MM.1S (cell line): ENCODE measurements around the gene PON1.

Experiments used
- DNase-seq: peaks from one replicate; pipeline ENCODE4 v3.0.0-alpha.2; 2015
- H2AFZ ChIP-seq: fragments of 300-600 bp; sonication (generic); 2 replicates; pipeline ENCODE4 v1.6.0; 2016; ENCODE audit warnings: antibody characterized with exemption, low read length
- H3F3A ChIP-seq: fragments of 300-600 bp; sonication (generic); 2 replicates; pipeline ENCODE4 v1.6.1; 2016; ENCODE audit warnings: mild to moderate bottlenecking, antibody characterized with exemption, low read length, moderate library complexity, mixed read lengths; ENCODE audit not compliant: insufficient read depth
- H3K27ac ChIP-seq: fragments of 300-600 bp; sonication (generic); 2 replicates; pipeline ENCODE4 v1.5.1; 2016; ENCODE audit warnings: mild to moderate bottlenecking, low read length
- H3K27me3 ChIP-seq: fragments of 300-600 bp; sonication (generic); replicated peaks from 2 replicates; pipeline ENCODE4 v1.6.0; 2016; ENCODE audit warnings: low read length; ENCODE audit not compliant: insufficient read depth
- H3K36me3 ChIP-seq: fragments of 300-600 bp; sonication (generic); replicated peaks from 2 replicates; pipeline ENCODE4 v1.6.1; 2016; ENCODE audit warnings: mild to moderate bottlenecking, low read length, mixed read lengths; ENCODE audit not compliant: insufficient read depth
- H3K4me1 ChIP-seq: fragments of 300-600 bp; sonication (generic); 2 replicates; pipeline ENCODE4 v1.6.1; 2016; ENCODE audit warnings: low read length, mixed read lengths
- H3K4me2 ChIP-seq: fragments of 300-600 bp; sonication (generic); 2 replicates; pipeline ENCODE4 v1.6.0; 2016; ENCODE audit warnings: low read depth, low read length
- H3K4me3 ChIP-seq: fragments of 300-600 bp; sonication (generic); 2 replicates; pipeline ENCODE4 v1.5.1; 2016; ENCODE audit warnings: low read length, mixed read lengths
- H3K79me2 ChIP-seq: fragments of 300-600 bp; sonication (generic); 2 replicates; pipeline ENCODE4 v1.6.1; 2016; ENCODE audit warnings: mixed run types, low read length, mixed read lengths
- H3K9ac ChIP-seq: fragments of 300-600 bp; sonication (generic); 2 replicates; pipeline ENCODE4 v1.6.1; 2016; ENCODE audit warnings: low read length, mixed read lengths
- H3K9me2 ChIP-seq: fragments of 300-600 bp; sonication (generic); replicated peaks from 2 replicates; pipeline ENCODE4 v1.6.1; 2016; ENCODE audit warnings: mild to moderate bottlenecking, low read length, mixed read lengths; ENCODE audit not compliant: insufficient read depth
- H3K9me3 ChIP-seq: fragments of 300-600 bp; sonication (generic); replicated peaks from 2 replicates; pipeline ENCODE4 v1.6.1; 2016; ENCODE audit warnings: mild to moderate bottlenecking, low read length, mixed read lengths; ENCODE audit not compliant: insufficient read depth
- H4K20me1 ChIP-seq: fragments of 300-600 bp; sonication (generic); 2 replicates; pipeline ENCODE4 v1.6.1; 2016; ENCODE audit warnings: mild to moderate bottlenecking, low read length, moderate library complexity, mixed read lengths; ENCODE audit not compliant: insufficient read depth
- CTCF ChIP-seq: fragments of 300-600 bp; sonication (generic); IDR thresholded peaks from 2 replicates; pipeline ENCODE4 v1.5.1; 2016; ENCODE audit warnings: antibody characterized with exemption, low read length, mixed read lengths
- EZH2 ChIP-seq: fragments of 300-600 bp; sonication (generic); optimal IDR thresholded peaks from 2 replicates; pipeline ENCODE3; 2017; ENCODE audit warnings: low read depth, mild to moderate bottlenecking, antibody characterized with exemption, low read length, mixed read lengths
- EZH2phosphoT487 ChIP-seq: fragments of 300-600 bp; sonication (generic); IDR thresholded peaks from 2 replicates; pipeline ENCODE4 v1.6.1; 2018; ENCODE audit warnings: antibody characterized with exemption, low read length

Gene PON1

GRCh38 chr7:95262875-95263274 is 61.5 kb downstream of the PON1 start:
- H3K4me2 ChIP-seq: no peak overlapping the region

GRCh38 chr7:95261895-95262415 is 62.4 kb downstream of the PON1 start:
- Histone ChIP-seq H3K9ac (no peak overlapping the region), H3K27me3 (no peaks in the 10 kb centered on the region), H4K20me1 (no peaks in the 10 kb centered on the region), H2AFZ (no peak overlapping the region), H3K36me3 (no peaks in the 10 kb centered on the region), H3K79me2 (no peaks in the 10 kb centered on the region), H3K4me1 (no peaks in the 10 kb centered on the region), H3F3A (no peaks in the 10 kb centered on the region), H3K9me2 (no peaks in the 10 kb centered on the region; the same call in 1 of the 2 replicates), H3K4me2 (no peak overlapping the region), H3K9me3 (no peaks in the 10 kb centered on the region), H3K4me3 (no peak overlapping the region), H3K27ac (no peak overlapping the region)
- TF ChIP-seq EZH2phosphoT487: no peak
- no peak for TF ChIP-seq CTCF
- TF ChIP-seq EZH2: no peak
- no peak for DNase-seq

More at GRCh38 chr7:95262875-95263274, 61.5 kb downstream of the PON1 start:
- Histone ChIP-seq H3K36me3 (no peaks in the 10 kb centered on the region), H3K4me3 (no peak overlapping the region), H3K9me2 (no peaks in the 10 kb centered on the region; the same call in 1 of the 2 replicates), H3K4me1 (0 out of 2 replicates have a peak, but pooled peaks cover under 1% of the 10 kb centered on the region), H3K27ac (no peak overlapping the region), H4K20me1 (no peaks in the 10 kb centered on the region), H2AFZ (no peak overlapping the region), H3K27me3 (no peaks in the 10 kb centered on the region), H3K9ac (no peak overlapping the region), H3K9me3 (no peaks in the 10 kb centered on the region), H3K79me2 (no peaks in the 10 kb centered on the region), H3F3A (no peaks in the 10 kb centered on the region)
- no peak for DNase-seq
- TF ChIP-seq CTCF (no peak), EZH2phosphoT487 (no peak), EZH2 (no peak)

GRCh38 chr7:95255691-95256090 is 68.6 kb downstream of the PON1 start:
- TF ChIP-seq CTCF (no peak), EZH2phosphoT487 (no peak), EZH2 (no peak)
- no peaks in the 10 kb centered on the region for H3K9me3 ChIP-seq
- H3K36me3 ChIP-seq: no peaks in the 10 kb centered on the region
- no peaks in the 10 kb centered on the region for H4K20me1 ChIP-seq
- no peak overlapping the region for H3K4me2 ChIP-seq
- H3K79me2 ChIP-seq: no peaks in the 10 kb centered on the region
- no peaks in the 10 kb centered on the region; the same call in 1 of the 2 replicates for H3K9me2 ChIP-seq
- no peak overlapping the region for H2AFZ ChIP-seq
- no peak overlapping the region for H3K4me3 ChIP-seq
- DNase-seq: no peak
- no peaks in the 10 kb centered on the region for H3F3A ChIP-seq
- H3K27ac ChIP-seq: no peak overlapping the region
- H3K4me1 ChIP-seq: no peaks in the 10 kb centered on the region
- H3K27me3 ChIP-seq: no peaks in the 10 kb centered on the region
- no peak overlapping the region for H3K9ac ChIP-seq
